Keratinocyte (primary cell): ENCODE results near the gene SETD4. TPM values are rescaled to one million over a fixed set of nuclear protein-coding genes. Genes with fewer than 3 reads are reported as not detected.

ENCODE experiments used
- DNase-seq: peaks from one replicate; pipeline ENCODE4 v3.0.0-alpha.2; 2011; ENCODE audit warnings: low read depth, missing footprints, low spot score
- FAIRE-seq: peaks from 2 replicates; lab custom pipeline; 2011; peaks lifted over from hg19 to GRCh38; lab: Jason Lieb, UNC
- H2AFZ ChIP-seq: 2 replicates; pipeline ENCODE4 v1.6.0; 2012; ENCODE audit warnings: low read length, control low read depth, inconsistent platforms; ENCODE audit not compliant: control insufficient read depth
- H3K27ac ChIP-seq: 2 replicates; pipeline ENCODE4 v1.5.1; 2011; ENCODE audit warnings: low read length; ENCODE audit not compliant: control insufficient read depth, insufficient read depth
- H3K27me3 ChIP-seq: 3 replicates; pipeline ENCODE4 v1.6.0; 2011; ENCODE audit warnings: low read length; ENCODE audit not compliant: control insufficient read depth, insufficient read depth; ENCODE audit errors: extremely low read depth
- H3K36me3 ChIP-seq, 2 experiments: 2 replicates in 1 of 2; 3 replicates in 1 of 2; pipeline ENCODE4 v1.5.1; 2011; ENCODE audit warnings: low read length in 2 of 2, mild to moderate bottlenecking in 1 of 2; ENCODE audit not compliant: control insufficient read depth in 2 of 2, insufficient read depth in 2 of 2; ENCODE audit errors: extremely low read depth in 1 of 2
- H3K4me1 ChIP-seq: 3 replicates; pipeline ENCODE4 v1.5.1; 2011; ENCODE audit warnings: low read length; ENCODE audit not compliant: control insufficient read depth, insufficient read depth; ENCODE audit errors: extremely low read depth
- H3K4me2 ChIP-seq: 3 replicates; pipeline ENCODE4 v1.6.0; 2011; ENCODE audit warnings: low read depth, low read length; ENCODE audit not compliant: control insufficient read depth, insufficient read depth; ENCODE audit errors: extremely low read depth
- H3K4me3 ChIP-seq, 3 experiments: fragments of 200-600 bp in 1 of 3; sonication (generic) in 1 of 3; 2 replicates in 2 of 3; 3 replicates in 1 of 3; pipeline ENCODE4 v1.5.1; 2011 to 2016; ENCODE audit warnings: low read length in 3 of 3, mild to moderate bottlenecking in 3 of 3, control low read depth in 2 of 3, inconsistent platforms in 1 of 3, low read depth in 1 of 3, mixed read lengths in 1 of 3, mixed run types in 1 of 3, moderate library complexity in 1 of 3; ENCODE audit not compliant: control insufficient read depth in 2 of 3, insufficient read depth in 2 of 3; ENCODE audit errors: extremely low read depth in 1 of 3
- H3K79me2 ChIP-seq: 2 replicates; pipeline ENCODE4 v1.6.0; 2012; ENCODE audit warnings: low read length; ENCODE audit not compliant: control insufficient read depth, insufficient read depth
- H3K9ac ChIP-seq: 3 replicates; pipeline ENCODE4 v1.6.0; 2011; ENCODE audit warnings: low read length; ENCODE audit not compliant: control insufficient read depth, insufficient read depth; ENCODE audit errors: extremely low read depth
- H3K9me1 ChIP-seq: 3 replicates; pipeline ENCODE4 v1.6.0; 2011; ENCODE audit warnings: low read length; ENCODE audit not compliant: control insufficient read depth, insufficient read depth; ENCODE audit errors: extremely low read depth
- H3K9me3 ChIP-seq: 2 replicates; pipeline ENCODE4 v1.5.1; 2012; ENCODE audit warnings: low read depth, low read length; ENCODE audit not compliant: control insufficient read depth
- H4K20me1 ChIP-seq: 3 replicates; pipeline ENCODE4 v1.6.0; 2011; ENCODE audit warnings: low read length; ENCODE audit not compliant: control insufficient read depth, insufficient read depth; ENCODE audit errors: extremely low read depth
- EZH2 ChIP-seq: IDR thresholded peaks from one replicate; pipeline ENCODE4 v1.6.1; 2012; ENCODE audit warnings: inconsistent platforms, mild to moderate bottlenecking, low read length, moderate library complexity
- dilution Hi-C: fragments of 300-500 bp; cut with MboI; formaldehyde crosslinking; loops from one replicate; pipeline ENCODE4 v1.7.0; 2020; ENCODE audit warnings: low sequenced_read_pairs; ENCODE audit not compliant: extremely low pct_ligation_motif_present
- polyA plus RNA-seq, 5 experiments: library from polyadenylated mRNA; depleted of rRNA in 3 of 5; stranded (reverse) in 3 of 5; stranded (forward) in 1 of 5; unstranded in 1 of 5; fragments of >200 nt; gene quantifications; 1 replicate in 1 of 5; 2 replicates in 3 of 5; 3 replicates in 1 of 5; pipeline versions ENCODE4 v1.2.1 to v1.2.3, GENCODE V29; 2011 to 2012; ENCODE audit warnings: missing spikeins in 2 of 5, low read depth in 1 of 5, low replicate concordance in 1 of 5
- TF ChIP-seq, protein P1 (sequence below), 3 experiments: IDR thresholded peaks in 1 of 3; conservative IDR thresholded peaks in 1 of 3; optimal IDR thresholded peaks in 1 of 3; 2 replicates in 2 of 3; 3 replicates in 1 of 3; pipeline versions ENCODE3 to v1.5.1; 2011; ENCODE audit warnings: low read length in 3 of 3, mild to moderate bottlenecking in 3 of 3, moderate library complexity in 2 of 3, control low read depth in 1 of 3, inconsistent platforms in 1 of 3; ENCODE audit not compliant: insufficient read depth in 2 of 3; ENCODE audit errors: extremely low read depth in 1 of 3

The SETD4 gene
- polyA plus RNA-seq, 1 donor (not counting 4 experiments of a cell fraction or from before 2014, with no cell fraction given) = 16.8 TPM

DNA sequence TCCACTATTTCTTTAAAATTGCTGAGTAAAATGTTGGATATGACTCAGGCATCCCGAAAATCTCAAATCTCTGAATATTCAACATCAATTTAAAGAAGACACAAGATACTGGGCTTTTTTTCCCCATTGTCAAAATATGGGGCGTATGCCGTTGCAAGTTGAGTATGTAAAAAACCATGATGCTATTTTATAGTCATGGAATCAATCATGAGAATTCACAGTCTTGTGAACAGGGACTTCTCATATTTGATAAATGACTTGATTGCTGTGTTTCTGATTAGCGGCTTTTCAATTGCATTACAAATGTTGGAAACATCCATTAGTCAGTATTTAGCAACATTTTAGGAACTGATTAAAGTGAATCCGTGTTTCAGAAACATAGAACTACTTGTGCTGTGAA, 45.3 kb downstream of the SETD4 start:
- Histone ChIP-seq H3K36me3 (no peaks in the 10 kb centered on the region), H3K27me3 (no peaks in the 10 kb centered on the region), H2AFZ (no peak overlapping the region), H3K4me2 (no peak overlapping the region), H3K79me2 (no peaks in the 10 kb centered on the region), H4K20me1 (no peaks in the 10 kb centered on the region), H3K9ac (no peak overlapping the region), H3K4me1 (no peaks in the 10 kb centered on the region), H3K9me3 (no peaks in the 10 kb centered on the region), H3K4me3 (no peak overlapping the region), H3K27ac (no peak overlapping the region), H3K9me1 (no peaks in the 10 kb centered on the region)
- no peak for TF ChIP-seq EZH2
- TF ChIP-seq, protein P1, sequence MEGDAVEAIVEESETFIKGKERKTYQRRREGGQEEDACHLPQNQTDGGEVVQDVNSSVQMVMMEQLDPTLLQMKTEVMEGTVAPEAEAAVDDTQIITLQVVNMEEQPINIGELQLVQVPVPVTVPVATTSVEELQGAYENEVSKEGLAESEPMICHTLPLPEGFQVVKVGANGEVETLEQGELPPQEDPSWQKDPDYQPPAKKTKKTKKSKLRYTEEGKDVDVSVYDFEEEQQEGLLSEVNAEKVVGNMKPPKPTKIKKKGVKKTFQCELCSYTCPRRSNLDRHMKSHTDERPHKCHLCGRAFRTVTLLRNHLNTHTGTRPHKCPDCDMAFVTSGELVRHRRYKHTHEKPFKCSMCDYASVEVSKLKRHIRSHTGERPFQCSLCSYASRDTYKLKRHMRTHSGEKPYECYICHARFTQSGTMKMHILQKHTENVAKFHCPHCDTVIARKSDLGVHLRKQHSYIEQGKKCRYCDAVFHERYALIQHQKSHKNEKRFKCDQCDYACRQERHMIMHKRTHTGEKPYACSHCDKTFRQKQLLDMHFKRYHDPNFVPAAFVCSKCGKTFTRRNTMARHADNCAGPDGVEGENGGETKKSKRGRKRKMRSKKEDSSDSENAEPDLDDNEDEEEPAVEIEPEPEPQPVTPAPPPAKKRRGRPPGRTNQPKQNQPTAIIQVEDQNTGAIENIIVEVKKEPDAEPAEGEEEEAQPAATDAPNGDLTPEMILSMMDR (optimal IDR thresholded peaks at IDR 0.05 in 1 of 3, IDR thresholded peaks at IDR 0.05 in 1 of 3, conservative IDR thresholded peaks at IDR 0.05 in 1 of 3; ENCODE audit: extremely low read depth in 1 of 3, insufficient read depth in 2 of 3, low read length in 3 of 3) = no peak
- DNase-seq = no peak
- no peak for FAIRE-seq
- dilution Hi-C loops = no loop called here

- Histone ChIP-seq H3K9me3 (no peaks in the 10 kb centered on the region), H3K27me3 (no peaks in the 10 kb centered on the region), H3K4me3 (no peak overlapping the region), H3K36me3 (no peaks in the 10 kb centered on the region), H3K79me2 (no peaks in the 10 kb centered on the region), H4K20me1 (no peaks in the 10 kb centered on the region), H3K9ac (no peak overlapping the region), H3K9me1 (no peaks in the 10 kb centered on the region), H3K4me2 (no peak overlapping the region), H2AFZ (no peak overlapping the region), H3K27ac (no peak overlapping the region), H3K4me1 (no peaks in the 10 kb centered on the region)
- dilution Hi-C loops = no loop called here
- no peak for DNase-seq
- TF ChIP-seq, protein P1 (optimal IDR thresholded peaks at IDR 0.05 in 1 of 3, IDR thresholded peaks at IDR 0.05 in 1 of 3, conservative IDR thresholded peaks at IDR 0.05 in 1 of 3; ENCODE audit: extremely low read depth in 1 of 3, insufficient read depth in 2 of 3, low read length in 3 of 3) = no peak
- no peak for TF ChIP-seq EZH2
- no peak for FAIRE-seq
These were observed 49.5 kb downstream of the SETD4 start for GRCh38 chr21:36010801-36011200.
